GM21825 (cell line): ENCODE data around the gene ACE2.

Source experiments
- ATAC-seq: cut with Tn5 transposase; IDR thresholded peaks from one replicate; pipeline ENCODE4 v1.9.1; 2021; ENCODE audit warnings: mild to moderate bottlenecking, moderate library complexity; ENCODE audit not compliant: unreplicated experiment

ACE2 gene

GRCh38 chrX:15512401-15512965 is 88.3 kb downstream of the ACE2 start:
- ATAC-seq: no peak

- ATAC-seq: no peak
Measured at GRCh38 chrX:15511563-15511962, 89.2 kb downstream of the ACE2 start.
